ENCODE data around the gene PTBP3. TPM values are rescaled to one million over a fixed set of nuclear protein-coding genes. Genes with fewer than 3 reads are reported as not detected.

Gene PTBP3
- total and polyA plus RNA-seq, 2 of the 4 experiments (the other 2 are of a cell fraction) = 8.6 to 15.6 TPM

GRCh38 chr9:112268413-112268812 is 65.0 kb downstream of the PTBP3 start:
- dilution Hi-C loops (cut with HindIII; ENCODE audit: low sequenced_read_pairs, unreplicated experiment) = no loop called here
- H3K9me1 ChIP-seq (ENCODE audit: insufficient read depth, low read length) = peaks cover 6% of the 10 kb centered on the region
- no peak overlapping the region for H4K8ac ChIP-seq (ENCODE audit: low read depth in 2 of 2, low read length in 2 of 2)
- H2BK5ac ChIP-seq (ENCODE audit: low read depth, low read length, poor library complexity, severe bottlenecking) = no peak overlapping the region
- H4K5ac ChIP-seq (ENCODE audit: low read depth, low read length) = no peak overlapping the region
- WGBS, 2 experiments (ENCODE audit: extremely low coverage in 2 of 2, insufficient read length in 1 of 2) = no CpG with 5 or more reads among the region's 5 CpGs
- H3K27ac ChIP-seq (ENCODE audit: insufficient read depth, low read length) = no peak overlapping the region
- POLR2A ChIA-PET (ENCODE audit: unreplicated experiment) = no interaction called here
- H3K27me3 ChIP-seq (ENCODE audit: control insufficient read depth, insufficient read depth, low read length) = no peaks in the 10 kb centered on the region
- no peak overlapping the region for H3K4ac ChIP-seq (ENCODE audit: low read depth, low read length)
- H2BK120ac ChIP-seq (ENCODE audit: low read depth, low read length) = no peak overlapping the region
- intact Hi-C loops (cut with micrococcal nuclease) = no loop called here
- no peak for ATAC-seq (ENCODE audit: low read depth)
- in situ Hi-C loops (cut with MboI; ENCODE audit: low sequenced_read_pairs) = no loop called here
- BruUV-seq (replicated peaks) = no TSS peak
- no peaks in the 10 kb centered on the region for H3K9me3 ChIP-seq (ENCODE audit: control insufficient read depth, insufficient read depth, low read length)
- no peak overlapping the region for H2BK20ac ChIP-seq (ENCODE audit: low read depth, low read length)
- CTCF ChIA-PET = no interaction called here
- H4K91ac ChIP-seq (ENCODE audit: insufficient read depth, low read depth, low read length) = no peak overlapping the region
- no peak overlapping the region for H3K4me3 ChIP-seq (ENCODE audit: insufficient read depth, low read depth, low read length)
- no peak overlapping the region for H2AK9ac ChIP-seq (replicated peaks; ENCODE audit: low read depth, low read length, poor library complexity)
- no peak overlapping the region for H3K4me2 ChIP-seq (ENCODE audit: low read depth, low read length)
- H3K9ac ChIP-seq (ENCODE audit: low read depth, low read length) = no peak overlapping the region
- no peak overlapping the region for H2BK15ac ChIP-seq (ENCODE audit: low read depth, low read length)
- H3K56ac ChIP-seq (ENCODE audit: extremely low read depth, insufficient read depth, low read length) = no peak overlapping the region
- no peak for DNase-seq
- H3K79me1 ChIP-seq (ENCODE audit: low read depth in 1 of 2, low read length in 2 of 2) = peaks cover 28 to 42% of the 10 kb centered on the region in 2 experiments
- H2AFZ ChIP-seq (replicated peaks; ENCODE audit: low read length, poor library complexity) = no peak overlapping the region
- H3K36me3 ChIP-seq (ENCODE audit: control insufficient read depth, insufficient read depth, low read length) = peaks cover 3% of the 10 kb centered on the region; the same call in 1 of the 2 replicates
- TF ChIP-seq CTCF (conservative IDR thresholded peaks at IDR 0.05; ENCODE audit: low read depth, low read length) (no peak), MAFK (IDR thresholded peaks at IDR 0.05; ENCODE audit: low read depth, low read length) (no peak), MXI1 (IDR thresholded peaks at IDR 0.05; ENCODE audit: borderline replicate concordance, low read depth, low read length) (no peak), FOS (IDR thresholded peaks at IDR 0.05; ENCODE audit: low read depth, low read length) (no peak), SMC3 (IDR thresholded peaks at IDR 0.05; ENCODE audit: low read depth, low read length) (no peak), ELK1 (IDR thresholded peaks at IDR 0.05; ENCODE audit: borderline replicate concordance, low read depth, low read length) (no peak), NFE2L2 (IDR thresholded peaks at IDR 0.05; ENCODE audit: low read depth, low read length) (no peak), POLR2A (IDR thresholded peaks at IDR 0.05; ENCODE audit: low read depth, low read length) (no peak), BHLHE40 (IDR thresholded peaks at IDR 0.05; ENCODE audit: low read depth, low read length) (no peak), USF2 (IDR thresholded peaks at IDR 0.05; ENCODE audit: low read depth, low read length) (no peak), RAD21 (IDR thresholded peaks at IDR 0.05; ENCODE audit: low read length) (no peak), CHD1 (IDR thresholded peaks at IDR 0.05; ENCODE audit: low read depth, low read length) (no peak), RCOR1 (IDR thresholded peaks at IDR 0.05; ENCODE audit: insufficient replicate concordance, low read length) (no peak), MAZ (IDR thresholded peaks at IDR 0.05; ENCODE audit: borderline replicate concordance, low read depth, low read length) (no peak), RFX5 (IDR thresholded peaks at IDR 0.05; ENCODE audit: low read depth, low read length) (no peak), CEBPB (IDR thresholded peaks at IDR 0.05; ENCODE audit: low read depth, low read length) (no peak)
- no peak overlapping the region for H3K18ac ChIP-seq (ENCODE audit: low read depth, low read length)
- no peak overlapping the region for H3K14ac ChIP-seq (replicated peaks; ENCODE audit: low read depth, low read length)
- 0 out of 2 replicates have a peak, but pooled peaks cover 10% of the 10 kb centered on the region for H4K20me1 ChIP-seq (ENCODE audit: insufficient read depth, low read length)
- no peak overlapping the region for H2AK5ac ChIP-seq (ENCODE audit: low read depth, low read length)
- H3K23ac ChIP-seq (ENCODE audit: low read depth, low read length) = no peak overlapping the region
- no peaks in the 10 kb centered on the region for H3K4me1 ChIP-seq (ENCODE audit: control insufficient read depth, insufficient read depth, low read length)

Data from IMR-90 (cell line).